Keratinocyte (primary cell): ENCODE results near the gene PCDHAC1. TPM values are rescaled to one million over a fixed set of nuclear protein-coding genes. Genes with fewer than 3 reads are reported as not detected.

Source experiments
- DNase-seq: peaks from one replicate; pipeline ENCODE4 v3.0.0-alpha.2; 2011; ENCODE audit warnings: low read depth, missing footprints, low spot score
- FAIRE-seq: peaks from 2 replicates; lab custom pipeline; 2011; peaks lifted over from hg19 to GRCh38; lab: Jason Lieb, UNC
- H2AFZ ChIP-seq: 2 replicates; pipeline ENCODE4 v1.6.0; 2012; ENCODE audit warnings: low read length, control low read depth, inconsistent platforms; ENCODE audit not compliant: control insufficient read depth
- H3K27ac ChIP-seq: 2 replicates; pipeline ENCODE4 v1.5.1; 2011; ENCODE audit warnings: low read length; ENCODE audit not compliant: control insufficient read depth, insufficient read depth
- H3K27me3 ChIP-seq: 3 replicates; pipeline ENCODE4 v1.6.0; 2011; ENCODE audit warnings: low read length; ENCODE audit not compliant: control insufficient read depth, insufficient read depth; ENCODE audit errors: extremely low read depth
- H3K36me3 ChIP-seq, 2 experiments: 2 replicates in 1 of 2; 3 replicates in 1 of 2; pipeline ENCODE4 v1.5.1; 2011; ENCODE audit warnings: low read length in 2 of 2, mild to moderate bottlenecking in 1 of 2; ENCODE audit not compliant: control insufficient read depth in 2 of 2, insufficient read depth in 2 of 2; ENCODE audit errors: extremely low read depth in 1 of 2
- H3K4me1 ChIP-seq: 3 replicates; pipeline ENCODE4 v1.5.1; 2011; ENCODE audit warnings: low read length; ENCODE audit not compliant: control insufficient read depth, insufficient read depth; ENCODE audit errors: extremely low read depth
- H3K4me2 ChIP-seq: 3 replicates; pipeline ENCODE4 v1.6.0; 2011; ENCODE audit warnings: low read depth, low read length; ENCODE audit not compliant: control insufficient read depth, insufficient read depth; ENCODE audit errors: extremely low read depth
- H3K4me3 ChIP-seq, 3 experiments: fragments of 200-600 bp in 1 of 3; sonication (generic) in 1 of 3; 2 replicates in 2 of 3; 3 replicates in 1 of 3; pipeline ENCODE4 v1.5.1; 2011 to 2016; ENCODE audit warnings: low read length in 3 of 3, mild to moderate bottlenecking in 3 of 3, control low read depth in 2 of 3, inconsistent platforms in 1 of 3, low read depth in 1 of 3, mixed read lengths in 1 of 3, mixed run types in 1 of 3, moderate library complexity in 1 of 3; ENCODE audit not compliant: control insufficient read depth in 2 of 3, insufficient read depth in 2 of 3; ENCODE audit errors: extremely low read depth in 1 of 3
- H3K79me2 ChIP-seq: 2 replicates; pipeline ENCODE4 v1.6.0; 2012; ENCODE audit warnings: low read length; ENCODE audit not compliant: control insufficient read depth, insufficient read depth
- H3K9ac ChIP-seq: 3 replicates; pipeline ENCODE4 v1.6.0; 2011; ENCODE audit warnings: low read length; ENCODE audit not compliant: control insufficient read depth, insufficient read depth; ENCODE audit errors: extremely low read depth
- H3K9me1 ChIP-seq: 3 replicates; pipeline ENCODE4 v1.6.0; 2011; ENCODE audit warnings: low read length; ENCODE audit not compliant: control insufficient read depth, insufficient read depth; ENCODE audit errors: extremely low read depth
- H3K9me3 ChIP-seq: 2 replicates; pipeline ENCODE4 v1.5.1; 2012; ENCODE audit warnings: low read depth, low read length; ENCODE audit not compliant: control insufficient read depth
- H4K20me1 ChIP-seq: 3 replicates; pipeline ENCODE4 v1.6.0; 2011; ENCODE audit warnings: low read length; ENCODE audit not compliant: control insufficient read depth, insufficient read depth; ENCODE audit errors: extremely low read depth
- EZH2 ChIP-seq: IDR thresholded peaks from one replicate; pipeline ENCODE4 v1.6.1; 2012; ENCODE audit warnings: inconsistent platforms, mild to moderate bottlenecking, low read length, moderate library complexity
- dilution Hi-C: fragments of 300-500 bp; cut with MboI; formaldehyde crosslinking; loops from one replicate; pipeline ENCODE4 v1.7.0; 2020; ENCODE audit warnings: low sequenced_read_pairs; ENCODE audit not compliant: extremely low pct_ligation_motif_present
- polyA plus RNA-seq, 5 experiments: library from polyadenylated mRNA; depleted of rRNA in 3 of 5; stranded (reverse) in 3 of 5; stranded (forward) in 1 of 5; unstranded in 1 of 5; fragments of >200 nt; gene quantifications; 1 replicate in 1 of 5; 2 replicates in 3 of 5; 3 replicates in 1 of 5; pipeline versions ENCODE4 v1.2.1 to v1.2.3, GENCODE V29; 2011 to 2012; ENCODE audit warnings: missing spikeins in 2 of 5, low read depth in 1 of 5, low replicate concordance in 1 of 5
- TF ChIP-seq, protein P1 (sequence below), 3 experiments: IDR thresholded peaks in 1 of 3; conservative IDR thresholded peaks in 1 of 3; optimal IDR thresholded peaks in 1 of 3; 2 replicates in 2 of 3; 3 replicates in 1 of 3; pipeline versions ENCODE3 to v1.5.1; 2011; ENCODE audit warnings: low read length in 3 of 3, mild to moderate bottlenecking in 3 of 3, moderate library complexity in 2 of 3, control low read depth in 1 of 3, inconsistent platforms in 1 of 3; ENCODE audit not compliant: insufficient read depth in 2 of 3; ENCODE audit errors: extremely low read depth in 1 of 3

PCDHAC1 gene
- polyA plus RNA-seq, 1 donor (not counting 4 experiments of a cell fraction or from before 2014, with no cell fraction given), result 0.45 TPM

DNA sequence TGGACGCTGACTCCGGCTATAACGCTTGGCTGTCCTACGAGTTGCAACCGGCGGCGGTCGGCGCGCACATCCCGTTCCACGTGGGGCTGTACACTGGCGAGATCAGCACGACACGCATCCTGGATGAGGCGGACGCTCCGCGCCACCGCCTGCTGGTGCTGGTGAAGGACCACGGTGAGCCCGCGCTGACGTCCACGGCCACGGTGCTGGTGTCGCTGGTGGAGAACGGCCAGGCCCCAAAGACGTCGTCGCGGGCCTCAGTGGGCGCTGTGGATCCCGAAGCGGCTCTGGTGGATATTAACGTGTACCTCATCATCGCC lies 48.9 kb upstream of the PCDHAC1 start:
- Histone ChIP-seq H3K9me1 (no peaks in the 10 kb centered on the region), H3K36me3 (no peaks in the 10 kb centered on the region), H3K4me1 (no peaks in the 10 kb centered on the region), H3K9me3 (peaks cover 11% of the 10 kb centered on the region), H3K4me2 (no peak overlapping the region), H3K4me3 (no peak overlapping the region), H2AFZ (no peak overlapping the region), H3K79me2 (no peaks in the 10 kb centered on the region), H3K9ac (no peak overlapping the region), H4K20me1 (no peaks in the 10 kb centered on the region), H3K27ac (no peak overlapping the region), H3K27me3 (no peaks in the 10 kb centered on the region)
- DNase-seq, result no peak
- FAIRE-seq, result no peak
- TF ChIP-seq, protein P1, sequence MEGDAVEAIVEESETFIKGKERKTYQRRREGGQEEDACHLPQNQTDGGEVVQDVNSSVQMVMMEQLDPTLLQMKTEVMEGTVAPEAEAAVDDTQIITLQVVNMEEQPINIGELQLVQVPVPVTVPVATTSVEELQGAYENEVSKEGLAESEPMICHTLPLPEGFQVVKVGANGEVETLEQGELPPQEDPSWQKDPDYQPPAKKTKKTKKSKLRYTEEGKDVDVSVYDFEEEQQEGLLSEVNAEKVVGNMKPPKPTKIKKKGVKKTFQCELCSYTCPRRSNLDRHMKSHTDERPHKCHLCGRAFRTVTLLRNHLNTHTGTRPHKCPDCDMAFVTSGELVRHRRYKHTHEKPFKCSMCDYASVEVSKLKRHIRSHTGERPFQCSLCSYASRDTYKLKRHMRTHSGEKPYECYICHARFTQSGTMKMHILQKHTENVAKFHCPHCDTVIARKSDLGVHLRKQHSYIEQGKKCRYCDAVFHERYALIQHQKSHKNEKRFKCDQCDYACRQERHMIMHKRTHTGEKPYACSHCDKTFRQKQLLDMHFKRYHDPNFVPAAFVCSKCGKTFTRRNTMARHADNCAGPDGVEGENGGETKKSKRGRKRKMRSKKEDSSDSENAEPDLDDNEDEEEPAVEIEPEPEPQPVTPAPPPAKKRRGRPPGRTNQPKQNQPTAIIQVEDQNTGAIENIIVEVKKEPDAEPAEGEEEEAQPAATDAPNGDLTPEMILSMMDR (optimal IDR thresholded peaks at IDR 0.05 in 1 of 3, IDR thresholded peaks at IDR 0.05 in 1 of 3, conservative IDR thresholded peaks at IDR 0.05 in 1 of 3; ENCODE audit: extremely low read depth in 1 of 3, insufficient read depth in 2 of 3, low read length in 3 of 3), result no peak
- no peak for TF ChIP-seq EZH2
- dilution Hi-C loops, result no loop called here

DNA sequence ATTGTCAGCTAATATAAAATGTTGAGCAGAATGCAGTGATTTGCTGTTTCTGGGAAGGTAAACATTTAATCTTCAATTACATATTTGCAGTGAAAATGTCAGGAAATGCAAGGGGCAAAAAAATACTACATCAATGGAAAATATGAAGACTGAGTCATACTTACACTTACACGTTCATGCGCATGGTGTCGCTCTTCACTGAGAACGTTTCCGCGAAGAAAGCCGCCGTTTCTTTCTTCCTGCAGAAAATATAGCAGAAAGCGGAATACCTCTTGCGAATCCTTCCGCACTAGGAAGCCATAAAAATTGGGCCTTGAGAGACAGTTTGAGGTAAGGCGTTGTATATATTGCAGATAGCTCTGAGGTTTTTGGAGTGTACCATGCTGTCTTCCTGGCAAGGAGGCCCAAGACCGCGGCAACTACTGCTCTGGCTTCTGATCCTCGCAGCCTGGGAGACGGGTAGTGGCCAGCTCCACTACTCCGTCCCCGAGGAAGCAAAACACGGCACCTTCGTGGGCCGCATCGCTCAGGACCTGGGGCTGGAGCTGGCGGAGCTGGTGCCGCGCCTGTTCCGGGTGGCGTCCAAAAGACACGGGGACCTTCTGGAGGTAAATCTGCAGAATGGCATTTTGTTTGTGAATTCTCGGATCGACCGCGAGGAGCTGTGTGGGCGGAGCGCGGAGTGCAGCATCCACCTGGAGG lies 44.1 kb upstream of the PCDHAC1 start, which contains the start of gene PCDHA13:
TSS of gene PCDHA13 (plus strand) at position 236 of the 702 bp plus-strand sequence. CDS start at position 381, 145 bp downstream.
- Histone ChIP-seq H3K27ac (no peak within 1 kb of the TSS), H4K20me1 (no peaks in the 10 kb centered on the region), H3K4me3 (no peak within 1 kb of the TSS), H3K9me3 (peaks cover 17% of the 10 kb centered on the region), H3K36me3 (no peaks in the 10 kb centered on the region), H3K79me2 (no peaks in the 10 kb centered on the region), H3K27me3 (no peaks in the 10 kb centered on the region), H3K4me2 (no peak within 1 kb of the TSS), H3K9ac (no peak within 1 kb of the TSS), H2AFZ (no peak within 1 kb of the TSS), H3K9me1 (no peaks in the 10 kb centered on the region), H3K4me1 (no peaks in the 10 kb centered on the region)
- DNase-seq (no peak), FAIRE-seq (no peak)
- dilution Hi-C loops, result no loop called here
- TF ChIP-seq, protein P1 (optimal IDR thresholded peaks at IDR 0.05 in 1 of 3, IDR thresholded peaks at IDR 0.05 in 1 of 3, conservative IDR thresholded peaks at IDR 0.05 in 1 of 3; ENCODE audit: extremely low read depth in 1 of 3, insufficient read depth in 2 of 3, low read length in 3 of 3), result peak; percentile 22 to 37 (median 26)
- TF ChIP-seq EZH2, result no peak
